Right renal cortex interstitium (tissue), 3 donors: ENCODE measurements around the gene SPATA13. TPM values are rescaled to one million over a fixed set of nuclear protein-coding genes. Genes with fewer than 3 reads are reported as not detected.

Experiments used
- DNase-seq, 3 donors: peaks; one replicate each; pipeline ENCODE4 v3.0.0-alpha.2; 2013; ENCODE audit warnings: low read depth in 3 of 3, low spot score in 2 of 3
- polyA plus RNA-seq, 3 donors: library from polyadenylated mRNA; unstranded; fragments of 120-200 nt; gene quantifications; one replicate each; pipeline ENCODE4 v1.2.1, GENCODE V29; 2013; ENCODE audit not compliant: insufficient read length in 3 of 3

SPATA13 gene
- polyA plus RNA-seq, 3 donors: 52.4 to 58.5 (median 56.4) TPM

- DNase-seq: no peak
Measured at GRCh38 chr13:24272452-24273161, 112.1 kb downstream of the SPATA13 start.

- DNase-seq: no peak
Measured at GRCh38 chr13:24273926-24274325, 113.4 kb downstream of the SPATA13 start.

- no peak for DNase-seq
Measured at GRCh38 chr13:24274452-24275021, 114.0 kb downstream of the SPATA13 start.

GRCh38 chr13:24275041-24275440 lies 114.5 kb downstream of the SPATA13 start:
- DNase-seq: no peak

- no peak for DNase-seq
Measured at GRCh38 chr13:24276306-24276705, 115.8 kb downstream of the SPATA13 start.

- no peak for DNase-seq
Measured at GRCh38 chr13:24276861-24277260, 116.3 kb downstream of the SPATA13 start.

- DNase-seq: peak in 1 of 3 donors; percentile 45
Measured at GRCh38 chr13:24277761-24278160, 117.2 kb downstream of the SPATA13 start.

- no peak for DNase-seq
Measured at GRCh38 chr13:24279327-24280110, 119.0 kb downstream of the SPATA13 start.

GRCh38 chr13:24280720-24281119 lies 120.2 kb downstream of the SPATA13 start:
- DNase-seq: no peak

GRCh38 chr13:24281188-24282008 lies 120.9 kb downstream of the SPATA13 start:
- DNase-seq: no peak

- no peak for DNase-seq
Measured at GRCh38 chr13:24282256-24282655, 121.7 kb downstream of the SPATA13 start.

- no peak for DNase-seq
Measured at GRCh38 chr13:24284889-24285565, 124.5 kb downstream of the SPATA13 start.

- no peak for DNase-seq
Measured at GRCh38 chr13:24286624-24287023, 126.1 kb downstream of the SPATA13 start.

- DNase-seq: no peak
Measured at GRCh38 chr13:24287748-24288287, 127.3 kb downstream of the SPATA13 start.

GRCh38 chr13:24288870-24289269 lies 128.3 kb downstream of the SPATA13 start:
- no peak for DNase-seq

GRCh38 chr13:24290280-24290932 lies 129.9 kb downstream of the SPATA13 start:
- no peak for DNase-seq

- DNase-seq: no peak
Measured at GRCh38 chr13:24292481-24292880, 132.0 kb downstream of the SPATA13 start.

- DNase-seq: no peak
Measured at GRCh38 chr13:24293746-24294145, 133.2 kb downstream of the SPATA13 start.

GRCh38 chr13:24299488-24300114 lies 139.1 kb downstream of the SPATA13 start:
- no peak for DNase-seq
